HCT116 (cell line): Measurements from ENCODE around the gene ZNF804A.

Experiments
- CTCF ChIP-seq, 3 experiments: fragments of 200-600 bp in 1 of 3; sonication (generic) in 1 of 3; IDR thresholded peaks in 2 of 3; conservative IDR thresholded peaks in 1 of 3; 2 replicates each; pipeline ENCODE4 v1.5.1; 2012 to 2017; ENCODE audit warnings: low read depth in 2 of 3, low read length in 2 of 3, antibody characterized with exemption in 1 of 3, borderline replicate concordance in 1 of 3, control low read depth in 1 of 3, mild to moderate bottlenecking in 1 of 3, mixed read lengths in 1 of 3, mixed run types in 1 of 3, moderate library complexity in 1 of 3; ENCODE audit not compliant: insufficient read depth in 1 of 3
- POLR2A ChIP-seq: IDR thresholded peaks from 2 replicates; pipeline ENCODE4 v1.7.0; 2011; ENCODE audit warnings: borderline replicate concordance; ENCODE audit not compliant: insufficient read depth, insufficient read length; ENCODE audit errors: extremely low read depth
- RAD21 ChIP-seq: IDR thresholded peaks from 2 replicates; pipeline ENCODE4 v1.6.1; 2012; ENCODE audit warnings: low read depth, mild to moderate bottlenecking
- SP1 ChIP-seq: IDR thresholded peaks from 2 replicates; pipeline ENCODE4 v1.6.1; 2012; ENCODE audit warnings: low read depth
- SRF ChIP-seq: IDR thresholded peaks from 2 replicates; pipeline ENCODE4 v1.6.1; 2012; ENCODE audit warnings: low read depth

GRCh38 chr2:184956856-184957255, 358.5 kb downstream of the ZNF804A start:
- TF ChIP-seq RAD21 (no peak), CTCF (IDR thresholded peaks at IDR 0.05 in 2 of 3, conservative IDR thresholded peaks at IDR 0.05 in 1 of 3; ENCODE audit: borderline replicate concordance in 1 of 3, insufficient read depth in 1 of 3, low read depth in 2 of 3, low read length in 2 of 3) (no peak), POLR2A (no peak), SRF (no peak), SP1 (no peak)
